ENCODE measurements around the gene COBL.

COBL gene

DNA sequence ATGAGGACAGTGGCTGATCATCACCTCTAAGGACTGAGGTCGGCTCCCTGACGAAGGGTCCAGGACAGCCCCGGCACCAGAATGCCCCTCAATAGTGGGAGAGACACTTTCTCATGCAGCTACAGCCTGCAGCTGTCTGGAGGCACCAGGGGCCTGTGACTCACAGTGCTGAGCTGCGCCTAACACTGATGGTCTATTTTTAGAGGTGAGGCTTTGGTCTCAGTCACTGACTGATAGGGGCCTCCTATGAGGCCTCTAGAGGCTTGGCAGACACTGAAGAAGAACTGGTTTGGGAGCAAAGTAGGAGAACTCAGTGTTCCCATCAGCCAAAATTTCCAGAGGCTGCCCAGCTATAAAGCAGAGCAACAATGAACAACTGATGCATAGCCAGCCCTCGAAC, 130.1 kb downstream of the COBL start:
- no peak for DNase-seq

DNA sequence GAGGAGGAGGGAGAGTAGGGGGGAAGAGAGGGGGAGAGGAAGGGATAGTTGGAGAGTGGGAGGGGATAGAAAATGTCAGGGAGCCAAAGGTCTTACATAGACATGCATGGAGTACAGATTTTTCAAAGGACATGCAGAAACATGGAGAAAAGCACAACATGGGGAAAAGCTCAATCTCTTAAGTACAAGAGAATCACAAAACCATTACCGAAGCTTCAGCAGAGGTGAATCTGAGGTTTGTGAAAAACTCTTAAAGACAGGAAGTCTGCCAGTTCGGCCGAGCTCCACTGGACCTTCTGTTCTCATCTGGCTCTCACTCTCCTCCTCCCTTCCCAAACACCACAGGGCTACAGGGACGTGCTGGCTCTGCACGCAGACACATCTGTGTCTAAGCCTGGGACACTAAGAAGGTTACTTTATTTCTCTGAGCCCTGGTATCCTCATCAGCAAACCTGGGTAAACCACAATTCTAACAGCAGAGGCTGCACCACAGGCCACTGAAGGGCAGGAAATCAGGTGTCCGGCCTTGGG, 133.9 kb downstream of the COBL start:
- no peak for DNase-seq

DNA sequence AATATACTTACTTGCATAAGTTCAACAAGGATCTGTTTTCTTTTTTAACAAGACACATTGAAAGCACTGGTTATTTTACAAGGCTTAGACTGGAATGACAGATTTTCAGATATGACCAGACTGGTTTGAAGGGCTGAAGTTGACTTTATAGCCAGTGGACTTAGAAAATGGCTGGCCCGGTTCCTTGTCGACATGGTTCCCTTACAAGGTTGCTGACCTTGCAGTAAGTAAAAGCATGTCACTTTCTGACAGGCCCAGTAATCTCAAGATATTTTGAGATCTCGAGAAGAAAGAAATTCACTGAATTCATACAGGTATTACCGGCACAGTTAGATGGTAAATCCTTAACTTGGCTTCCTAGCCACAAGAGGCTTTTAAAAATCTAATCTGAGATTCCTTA, 136.5 kb downstream of the COBL start:
- no peak for DNase-seq

DNA sequence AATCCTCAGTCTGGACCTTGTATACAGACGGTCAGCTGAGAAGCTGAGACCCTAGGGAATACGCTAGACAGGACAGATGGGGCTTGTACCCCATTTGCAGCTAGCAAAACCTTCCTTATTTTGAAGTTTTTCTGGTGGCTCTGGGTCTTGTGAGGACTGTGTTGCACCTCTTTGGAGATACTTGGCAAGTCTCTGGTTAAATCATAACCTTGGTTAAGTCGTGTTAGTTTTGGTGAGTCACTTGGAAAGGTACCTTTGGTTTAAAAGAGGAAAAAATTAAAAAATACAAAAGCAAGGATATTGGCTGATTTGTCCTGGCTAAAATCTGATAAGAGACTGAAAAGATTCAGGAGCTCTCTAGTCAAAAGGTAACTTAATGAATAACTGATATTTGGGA, 140.6 kb downstream of the COBL start:
- DNase-seq, result no peak

DNA sequence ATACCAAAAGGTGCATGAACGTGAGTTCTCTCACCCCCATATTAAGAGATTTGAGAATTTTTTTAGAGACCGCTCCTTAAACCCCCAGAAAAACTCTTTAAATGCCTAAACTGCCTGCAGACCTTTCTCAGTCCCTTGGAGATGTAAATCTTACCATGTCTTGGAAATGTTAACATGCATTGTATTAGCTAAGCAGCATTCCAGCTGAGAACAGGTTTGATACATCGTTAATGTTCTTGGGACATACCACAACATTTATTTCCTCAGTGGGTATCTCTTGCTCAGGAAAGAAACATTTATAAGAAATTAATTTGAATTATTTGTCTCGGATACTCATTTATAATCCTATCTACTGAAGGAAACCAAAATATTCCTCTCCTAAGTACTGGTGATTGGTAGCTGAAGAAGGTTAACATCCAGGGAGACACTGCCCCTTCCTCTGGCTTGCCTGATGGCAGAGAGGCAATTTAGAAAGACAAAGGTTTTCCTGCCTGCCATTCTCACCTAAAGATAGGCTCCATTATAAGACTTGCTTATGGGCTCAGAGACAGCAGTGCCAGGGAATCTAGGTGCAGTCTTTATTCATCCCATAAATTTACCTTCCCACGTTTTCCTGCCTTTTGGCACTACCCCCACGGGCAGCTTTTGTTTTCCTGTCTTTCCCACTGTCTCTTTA, 141.2 kb downstream of the COBL start:
- no peak for DNase-seq

DNA sequence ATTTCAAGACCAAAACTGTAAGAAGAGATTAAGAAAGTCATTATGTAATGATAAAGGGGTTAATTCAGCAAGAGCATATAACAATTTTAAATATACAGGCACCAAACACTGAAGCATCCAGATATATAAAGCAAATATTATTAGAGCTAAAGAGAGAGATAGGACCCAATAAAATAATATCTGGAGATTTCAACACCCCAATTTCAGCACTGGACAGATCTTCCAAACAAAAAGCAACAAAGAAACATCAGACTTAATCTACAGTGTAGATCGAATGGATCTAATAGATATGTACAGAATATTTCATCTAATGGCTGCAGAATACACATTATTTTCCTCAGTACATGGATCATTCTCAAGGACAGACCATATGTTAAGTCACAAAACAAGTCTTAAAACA, 151.3 kb downstream of the COBL start:
- DNase-seq, result no peak

DNA sequence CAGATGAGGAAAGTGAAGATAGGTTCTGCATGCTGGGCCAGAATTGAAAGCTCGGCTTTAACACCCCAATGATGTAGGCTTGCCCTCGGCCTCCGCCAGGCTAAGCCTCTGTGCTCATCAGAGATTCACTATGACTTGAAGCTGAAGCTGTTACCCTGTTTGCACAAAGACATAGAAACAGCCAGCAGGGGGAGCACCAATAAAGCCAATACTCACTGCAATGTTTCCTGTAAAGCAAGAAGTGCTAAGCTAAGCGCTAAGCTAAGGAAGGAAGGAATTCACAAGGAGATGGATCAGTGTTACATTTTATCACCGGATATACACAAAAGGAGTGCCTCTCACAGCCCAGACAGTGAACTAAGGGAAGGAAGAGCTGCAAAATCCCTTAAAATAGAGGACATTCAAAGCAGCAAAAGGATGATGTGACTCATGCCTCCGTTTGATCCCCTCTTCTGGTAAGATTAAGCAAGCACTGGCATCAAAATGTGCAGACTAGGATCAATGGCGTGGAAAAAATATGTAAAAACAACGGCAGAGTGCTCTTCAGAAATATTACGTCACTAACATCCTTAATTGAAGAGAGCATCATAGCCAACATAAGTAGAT, 153.8 kb downstream of the COBL start:
- peak; percentile 63 to 86 (median 82) for DNase-seq

DNA sequence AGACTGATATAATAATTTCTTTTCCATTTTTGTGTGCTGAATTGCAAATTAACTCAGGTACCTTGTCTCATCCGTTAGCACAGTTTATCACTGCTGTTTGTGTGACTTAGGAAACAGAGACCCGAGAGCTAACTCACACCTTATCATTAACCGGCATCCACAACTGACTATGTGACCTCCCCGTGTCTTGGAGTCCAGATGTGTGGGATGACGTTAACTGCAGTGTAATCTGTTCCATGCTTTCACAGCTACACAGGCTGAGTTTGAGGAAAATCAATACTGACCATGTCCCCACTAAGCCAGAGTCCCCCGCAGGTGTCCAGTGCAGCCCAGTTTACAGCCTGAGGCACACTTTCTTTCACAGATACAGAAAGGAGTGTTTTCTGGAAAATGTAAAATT, 154.7 kb downstream of the COBL start:
- no peak for DNase-seq

DNA sequence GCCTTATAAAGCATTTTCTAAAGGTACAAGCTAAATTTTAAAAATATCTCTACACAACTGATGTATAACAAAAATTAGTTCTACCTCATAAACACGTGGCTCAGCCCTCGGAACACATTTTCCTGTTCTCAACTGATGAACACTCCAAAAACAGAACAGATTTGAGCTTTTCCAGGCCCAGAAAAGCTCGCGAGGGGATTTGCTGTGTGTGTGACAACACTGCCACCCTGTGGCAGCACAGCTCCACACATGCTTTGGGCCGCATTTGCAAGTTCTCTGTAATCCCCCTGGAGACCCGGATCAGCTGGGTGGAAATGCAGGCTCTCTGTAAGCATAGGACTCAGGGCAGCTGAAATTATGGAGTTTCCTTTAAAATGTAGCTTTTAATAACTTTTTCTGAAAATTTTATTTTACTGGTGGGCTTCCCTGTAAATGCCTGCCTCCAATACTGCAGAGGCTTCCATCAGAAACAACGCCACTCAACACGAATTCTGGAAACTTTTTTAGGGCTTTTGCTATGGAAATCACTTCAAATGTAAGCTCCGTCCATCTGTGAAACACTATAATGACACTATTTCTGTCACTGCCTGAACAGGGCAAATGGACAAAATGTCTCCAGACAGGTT, 155.5 kb downstream of the COBL start:
- peak; percentile 39 to 78 (median 57) for DNase-seq

DNA sequence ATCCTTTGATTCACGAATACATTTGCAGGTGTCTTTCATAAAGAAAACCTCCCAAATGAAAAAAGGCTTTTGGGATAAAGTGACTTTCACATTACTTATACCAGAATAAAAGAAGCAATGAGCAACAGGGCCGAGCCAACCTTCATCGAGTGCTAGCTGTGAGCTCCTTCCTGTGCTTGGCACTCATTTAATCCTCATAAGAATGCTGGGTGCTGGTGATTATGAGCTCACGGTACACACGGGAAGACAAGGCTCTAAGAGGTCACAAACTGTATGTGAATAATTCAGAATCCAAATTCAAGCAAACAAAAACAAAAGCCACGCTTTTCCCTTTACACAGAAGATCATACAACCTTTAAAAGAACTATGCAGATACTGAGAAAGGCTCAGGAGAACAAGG, 156.2 kb downstream of the COBL start:
- no peak for DNase-seq

DNA sequence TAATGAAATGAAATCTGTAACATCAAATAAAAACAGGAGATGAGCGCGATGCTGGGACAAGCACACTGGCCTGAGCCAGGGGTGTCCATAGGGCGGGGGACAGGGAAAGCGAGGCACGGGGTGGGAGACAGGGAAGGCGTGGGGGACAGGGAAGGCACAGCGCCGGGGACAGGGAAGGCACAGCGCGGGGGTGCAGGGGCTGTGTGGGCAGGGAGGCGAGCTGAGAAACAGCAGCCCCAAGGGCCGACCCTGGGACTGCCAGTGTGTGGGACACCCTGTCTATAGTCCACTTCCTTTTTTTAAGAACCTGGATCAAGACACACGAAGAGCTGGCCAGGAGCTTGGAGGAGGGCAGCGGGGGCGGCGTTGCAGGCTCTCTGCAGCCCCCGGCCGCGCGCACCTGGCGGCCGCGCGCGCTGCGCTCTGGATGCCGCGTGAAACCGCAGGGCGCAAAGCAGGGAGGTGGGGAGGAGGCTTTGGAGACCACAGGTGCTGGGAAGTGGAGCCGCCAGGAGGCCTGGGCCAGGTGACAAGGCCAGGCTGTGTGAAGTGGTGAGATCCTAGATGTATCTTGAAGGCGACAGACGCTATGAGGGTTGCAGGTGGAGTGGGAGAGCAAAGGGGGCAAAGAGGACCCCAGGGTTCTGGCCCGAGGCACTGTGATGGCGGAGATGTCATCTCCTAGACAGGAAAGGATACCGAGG, 157.7 kb downstream of the COBL start:
- no peak for DNase-seq

DNA sequence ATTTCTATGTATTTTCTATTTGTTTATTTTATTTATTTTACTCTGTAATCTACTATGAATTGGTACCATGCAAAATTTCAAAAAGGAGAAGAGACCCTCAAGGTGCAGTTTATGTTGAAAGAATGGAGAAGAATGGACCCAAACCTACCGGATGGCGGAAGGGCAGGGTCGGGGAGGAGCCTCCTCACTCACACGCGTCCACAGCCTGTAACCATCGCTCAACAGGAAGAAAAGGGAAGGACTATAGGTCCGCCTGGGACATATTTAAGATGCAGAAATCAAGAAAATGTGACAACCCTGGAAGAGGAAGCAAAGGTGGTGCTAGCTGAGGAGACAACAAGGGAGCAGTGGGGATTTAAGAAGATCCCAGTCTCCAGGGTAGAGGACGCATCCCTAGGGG, 158.4 kb downstream of the COBL start:
- no peak for DNase-seq

DNA sequence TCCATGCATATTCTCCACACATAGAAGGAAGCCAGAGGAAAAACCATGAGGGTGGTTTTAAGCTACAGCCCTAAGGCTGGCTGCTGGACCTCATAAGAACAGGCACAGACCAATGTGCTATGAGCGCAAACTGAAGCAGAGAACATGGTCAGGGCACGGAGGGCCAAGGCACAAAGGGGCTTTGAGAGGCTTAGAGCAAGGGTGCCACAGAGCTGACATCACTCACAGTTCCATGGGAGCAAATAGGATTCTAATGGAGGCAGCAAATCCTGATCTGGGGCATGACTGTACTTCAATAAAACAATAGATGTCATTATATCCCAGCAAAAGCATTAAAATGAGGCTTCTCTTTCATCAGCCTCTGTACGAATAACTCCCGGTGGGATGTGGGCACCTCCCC, 162.4 kb downstream of the COBL start:
- no peak for DNase-seq

DNA sequence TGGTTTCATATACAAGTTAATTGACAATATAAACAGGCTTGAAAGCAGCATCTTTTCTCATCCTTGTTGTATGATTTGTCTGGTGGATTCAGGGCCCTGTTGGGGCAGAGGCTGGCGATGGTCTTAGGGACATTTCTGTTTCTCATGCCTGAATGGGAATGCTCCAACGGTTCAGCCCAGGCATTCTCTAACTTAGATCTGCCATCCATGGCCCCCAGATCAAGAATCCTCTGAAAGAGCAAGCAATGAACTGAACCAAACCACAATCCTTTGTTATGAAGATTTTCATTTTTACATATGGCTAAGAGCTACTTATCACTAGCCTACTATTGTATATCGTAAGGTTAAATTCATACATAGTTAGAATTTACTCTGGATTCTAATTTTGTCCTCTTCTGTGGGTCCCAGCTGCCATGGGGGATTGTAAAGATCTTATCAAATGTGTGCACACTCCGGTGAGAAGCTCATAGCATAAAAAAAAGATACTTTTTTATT, 163.9 kb downstream of the COBL start:
- no peak for DNase-seq

DNA sequence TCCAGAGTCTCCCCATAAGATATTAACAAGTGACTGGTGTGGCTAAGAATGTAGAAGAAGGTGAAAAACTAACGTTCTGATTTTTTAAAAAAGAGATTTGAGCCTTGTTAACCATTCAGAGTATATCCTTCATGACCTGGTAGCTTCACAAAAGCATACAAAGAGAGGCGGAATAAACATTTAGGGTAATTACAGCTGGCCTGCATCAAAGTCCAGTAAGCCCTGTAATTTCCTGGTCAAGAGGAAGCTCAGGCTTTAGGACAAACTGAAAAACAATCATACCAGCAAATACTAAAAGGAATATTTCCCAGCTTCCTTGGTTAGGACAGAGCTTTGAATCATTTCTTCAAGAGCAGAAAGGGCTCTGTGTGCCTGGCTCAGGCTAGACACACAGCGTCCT, 165.2 kb downstream of the COBL start:
- no peak for DNase-seq

DNA sequence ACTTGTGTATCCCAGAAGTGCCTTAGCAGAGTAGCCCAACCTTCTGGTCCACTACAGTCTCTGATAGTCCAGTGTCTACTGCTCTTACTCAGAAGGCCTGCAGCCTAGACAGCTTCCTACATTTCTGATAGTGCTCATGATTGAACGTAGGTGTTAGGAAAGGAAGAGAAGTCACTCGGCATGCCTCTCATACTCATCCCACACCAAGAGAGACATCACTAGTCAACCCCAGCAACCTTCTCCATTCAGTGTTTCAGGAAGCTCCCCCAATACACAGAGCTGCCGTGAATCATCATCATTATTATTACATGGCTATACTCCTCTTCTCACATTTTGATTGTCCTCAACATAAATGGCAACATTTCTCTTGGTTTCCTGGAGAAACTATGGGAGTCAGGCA, 166.4 kb downstream of the COBL start:
- DNase-seq, result no peak

DNA sequence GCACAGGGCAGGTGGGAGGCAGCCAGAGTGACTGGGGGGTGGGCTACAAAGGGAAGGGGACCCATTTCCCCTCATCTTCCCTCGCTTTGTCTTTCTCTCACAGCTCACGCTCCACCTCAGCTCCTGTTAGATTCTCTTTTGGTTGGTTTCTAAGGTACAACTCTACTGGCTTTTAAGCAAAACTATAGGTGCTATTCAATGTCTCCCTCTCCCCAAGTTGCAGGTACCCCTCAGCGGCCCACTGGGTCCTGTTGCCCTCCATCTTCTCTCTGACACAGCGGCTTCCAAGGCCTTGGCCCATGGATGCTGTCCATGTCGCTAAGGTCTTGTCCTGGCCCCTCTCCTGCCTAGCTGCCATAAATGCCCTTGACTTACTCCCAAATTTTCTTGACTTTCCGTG, 168.4 kb downstream of the COBL start:
- no peak for DNase-seq

DNA sequence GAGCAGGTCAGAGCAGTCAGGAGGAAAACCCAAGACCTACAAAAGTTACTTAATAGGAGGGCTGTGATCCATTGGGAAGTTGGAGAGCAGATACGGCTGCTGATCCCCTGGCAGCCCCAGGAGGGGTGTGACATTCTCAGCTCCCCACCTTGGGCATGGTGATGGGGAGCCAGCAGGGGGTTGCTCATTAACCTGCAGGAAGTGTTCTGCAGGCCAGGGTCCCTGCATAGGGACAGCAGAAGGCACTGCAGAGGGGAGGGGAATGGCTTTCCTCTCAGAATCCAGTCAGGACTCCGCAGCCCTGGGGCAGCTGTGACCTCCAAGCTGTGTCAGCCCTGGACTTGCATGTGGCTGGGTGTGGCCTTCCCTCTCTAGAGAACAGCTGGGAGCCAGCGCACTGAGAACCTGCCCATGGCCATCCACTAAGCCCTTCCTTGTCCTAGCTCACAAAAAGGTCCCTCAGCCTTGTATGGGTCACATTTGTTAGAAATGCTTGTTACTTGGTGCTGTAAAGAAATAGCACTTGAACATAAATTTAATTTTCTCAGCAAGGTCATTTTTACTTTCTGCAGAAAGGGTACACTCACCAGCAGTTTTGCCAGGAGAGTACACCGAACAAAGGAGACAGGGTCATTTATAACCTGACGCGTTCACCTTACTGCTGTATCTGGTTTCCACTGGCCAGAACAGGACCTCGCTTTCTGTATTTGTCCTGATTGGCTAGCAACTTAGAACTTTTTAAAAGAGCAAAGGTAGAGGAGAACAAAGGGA, 169.6 kb downstream of the COBL start:
- DNase-seq, result no peak

DNA sequence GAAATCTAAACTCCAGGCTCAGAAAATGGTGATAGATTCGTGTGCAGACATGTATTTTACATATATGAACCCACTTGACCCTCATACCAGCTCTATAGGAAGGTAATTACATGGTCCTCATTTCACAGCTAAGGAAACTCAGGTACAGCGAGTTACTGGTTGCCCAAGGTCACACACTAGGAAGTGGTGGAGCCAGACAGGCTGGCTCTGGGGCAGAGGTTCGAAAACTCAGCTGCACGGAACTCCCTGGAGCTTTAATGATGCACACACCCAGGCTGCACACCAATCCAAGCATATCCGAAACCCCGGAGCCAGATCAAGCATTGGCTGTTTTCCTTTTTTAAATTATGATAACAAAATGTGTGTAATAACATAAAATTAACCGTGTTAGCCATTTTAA, 172.4 kb downstream of the COBL start:
- no peak for DNase-seq

DNA sequence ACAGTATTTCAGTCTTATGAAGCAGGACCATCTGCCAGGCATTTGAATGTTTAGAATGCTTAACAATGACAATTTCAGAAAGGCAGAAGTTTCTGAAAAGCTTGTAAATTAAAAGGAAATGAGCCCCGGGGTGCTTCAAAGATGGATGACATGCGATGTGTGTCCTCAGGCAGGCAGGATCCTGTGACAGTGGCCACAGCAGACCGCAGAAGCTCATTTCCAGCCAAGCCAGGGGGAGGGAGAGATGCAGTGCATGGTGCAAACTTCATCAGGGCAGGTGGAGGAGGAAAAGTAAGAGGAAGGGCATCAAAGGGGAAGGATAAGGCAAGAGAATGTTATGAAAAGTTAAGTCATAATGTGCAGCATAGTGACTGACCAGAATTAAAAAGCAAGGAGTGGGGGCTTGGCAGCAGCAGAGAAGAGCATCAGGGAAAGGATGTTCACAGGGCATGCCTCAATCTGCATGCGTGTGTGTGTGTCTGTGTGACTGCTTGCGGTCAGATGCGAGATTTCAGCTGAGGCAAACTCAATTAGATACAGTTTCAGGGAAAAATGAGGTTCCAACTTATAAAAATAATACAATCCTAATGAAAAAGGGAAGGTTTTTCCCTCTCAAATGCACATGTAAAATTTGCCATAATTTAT, 173.7 kb downstream of the COBL start:
- DNase-seq, result no peak

DNA sequence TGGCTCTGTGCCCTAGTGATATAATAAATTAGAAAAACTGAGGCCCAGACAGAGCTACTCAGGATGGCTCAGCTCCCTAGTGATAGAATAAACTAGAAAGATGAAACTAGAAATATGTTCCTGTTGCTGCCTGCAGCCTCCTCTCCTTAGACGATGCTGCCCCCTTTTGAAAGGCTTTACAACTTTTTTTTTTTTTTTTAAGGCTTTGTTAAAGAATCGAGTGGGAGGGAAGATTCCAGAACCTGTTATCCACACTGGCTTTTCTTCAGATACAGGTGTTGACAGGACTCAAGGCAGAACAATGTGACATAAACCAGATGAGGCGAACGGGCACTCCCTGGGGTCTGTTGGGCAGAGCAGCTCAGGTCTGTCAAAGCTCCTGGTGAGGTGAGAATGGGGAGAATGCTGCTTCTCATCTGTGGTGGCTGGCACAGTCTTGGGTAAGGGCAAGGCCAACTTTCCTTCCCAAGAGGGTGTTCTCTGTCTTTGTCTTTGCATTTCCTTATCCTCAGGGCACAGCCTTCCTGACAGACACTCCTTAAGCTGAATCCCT, 175.1 kb downstream of the COBL start:
- peak in 2 of 3 experiments; percentile 9 to 34 for DNase-seq

Data from NCI-H1417 (cell line).